Colonic mucosa (tissue), 4 donors: ENCODE measurements around the gene FBXO15. TPM values are rescaled to one million over a fixed set of nuclear protein-coding genes. Genes with fewer than 3 reads are reported as not detected.

Experiments used
- DNase-seq: peaks from one replicate; pipeline ENCODE4 v3.0.0-alpha.2; 2020
- H3K27ac ChIP-seq: fragments of 200-600 bp; one replicate; pipeline ENCODE4 v1.8.0; 2021
- H3K27me3 ChIP-seq: fragments of 200-600 bp; one replicate; pipeline ENCODE4 v1.8.0; 2021
- H3K36me3 ChIP-seq: fragments of 200-600 bp; one replicate; pipeline ENCODE4 v1.8.0; 2021
- H3K4me1 ChIP-seq: fragments of 200-600 bp; one replicate; pipeline ENCODE4 v1.8.0; 2021; ENCODE audit warnings: mild to moderate bottlenecking
- H3K4me3 ChIP-seq: fragments of 200-600 bp; one replicate; pipeline ENCODE4 v1.8.0; 2021
- H3K9ac ChIP-seq, 2 donors: one replicate each; pipeline ENCODE4 v1.7.0; 2013; ENCODE audit warnings: control low read depth in 2 of 2, low read depth in 2 of 2, low read length in 2 of 2
- H3K9me3 ChIP-seq: fragments of 200-600 bp; one replicate; pipeline ENCODE4 v1.8.0; 2021
- CTCF ChIP-seq: fragments of 200-600 bp; IDR thresholded peaks from one replicate; pipeline ENCODE4 v1.8.0; 2022; ENCODE audit warnings: antibody characterized with exemption, mild to moderate bottlenecking
- intact Hi-C: fragments of 100-400 bp; cut with DNase I; formaldehyde crosslinking; loops from one replicate; pipeline ENCODE4 v1.14.1; 2022
- total RNA-seq, 2 donors: library from RNA; stranded (reverse); fragmentation: NEBNext Ultra II Directional in 1 of 2; extraction: Animal tissue kit (Norgen Biotek cat#: 25700) in 1 of 2; gene quantifications; one replicate each; pipeline ENCODE4 v1.2.1, GENCODE V29; 2021
- donor health status: healthy.
- donor health status: DM: no; HTN: no; CAD: no.
- donor health status: DM: no; HTN: no; CAD: no.

The FBXO15 gene
- total RNA-seq, 2 donors from 2014 or later, result not detected

- H3K27ac ChIP-seq, result no peak overlapping the region
- no peaks in the 10 kb centered on the region for H3K4me1 ChIP-seq
- no peak for DNase-seq
- intact Hi-C loops, result no loop called here
- no peaks in the 10 kb centered on the region for H3K9me3 ChIP-seq
- no peak overlapping the region for H3K4me3 ChIP-seq
- no peaks in the 10 kb centered on the region for H3K27me3 ChIP-seq
- H3K9ac ChIP-seq, result no peak overlapping the region
- H3K36me3 ChIP-seq, result no peaks in the 10 kb centered on the region
- no peak for TF ChIP-seq CTCF
These were observed 49.8 kb downstream of the FBXO15 start for GRCh38 chr18:74097803-74098202.

- H3K9me3 ChIP-seq, result no peaks in the 10 kb centered on the region
- no peak overlapping the region for H3K4me3 ChIP-seq
- H3K36me3 ChIP-seq, result no peaks in the 10 kb centered on the region
- no peak for TF ChIP-seq CTCF
- H3K27me3 ChIP-seq, result no peaks in the 10 kb centered on the region
- intact Hi-C loops, result no loop called here
- no peak for DNase-seq
- H3K4me1 ChIP-seq, result no peaks in the 10 kb centered on the region
- no peak overlapping the region for H3K9ac ChIP-seq
- H3K27ac ChIP-seq, result no peak overlapping the region
These were observed 54.7 kb downstream of the FBXO15 start for GRCh38 chr18:74092922-74093321.

GRCh38 chr18:74084184-74084855 lies 63.3 kb downstream of the FBXO15 start:
- no peaks in the 10 kb centered on the region for H3K9me3 ChIP-seq
- H3K27me3 ChIP-seq, result no peaks in the 10 kb centered on the region
- no peaks in the 10 kb centered on the region for H3K4me1 ChIP-seq
- no peak for DNase-seq
- no peak for TF ChIP-seq CTCF
- H3K9ac ChIP-seq, result no peak overlapping the region
- H3K4me3 ChIP-seq, result no peak overlapping the region
- intact Hi-C loops, result loop anchor here (5.0 kb wide), 1 partner anchor 33 kb away; no protein-coding TSS in a partner anchor
- no peak overlapping the region for H3K27ac ChIP-seq
- no peaks in the 10 kb centered on the region for H3K36me3 ChIP-seq

GRCh38 chr18:74083557-74083952 lies 64.1 kb downstream of the FBXO15 start:
- Histone ChIP-seq H3K9me3 (no peaks in the 10 kb centered on the region), H3K9ac (no peak overlapping the region), H3K27ac (no peak overlapping the region), H3K27me3 (no peaks in the 10 kb centered on the region), H3K4me1 (no peaks in the 10 kb centered on the region), H3K4me3 (no peak overlapping the region), H3K36me3 (no peaks in the 10 kb centered on the region)
- intact Hi-C loops, result loop anchor here (5.0 kb wide), 1 partner anchor 34 kb away; no protein-coding TSS in a partner anchor
- DNase-seq, result no peak
- TF ChIP-seq CTCF, result no peak

- Histone ChIP-seq H3K9ac (no peak overlapping the region), H3K36me3 (no peaks in the 10 kb centered on the region)
- intact Hi-C loops, result loop anchor here (5.0 kb wide), 1 partner anchor 34 kb away; no protein-coding TSS in a partner anchor
These were observed 64.7 kb downstream of the FBXO15 start for GRCh38 chr18:74082742-74083556.

More at GRCh38 chr18:74082742-74083556, 64.7 kb downstream of the FBXO15 start:
- Histone ChIP-seq H3K9me3 (no peaks in the 10 kb centered on the region), H3K27ac (no peak overlapping the region), H3K4me3 (no peak overlapping the region), H3K4me1 (no peaks in the 10 kb centered on the region), H3K27me3 (no peaks in the 10 kb centered on the region)
- DNase-seq, result no peak
- peak; percentile 6 for TF ChIP-seq CTCF
